Gastrocnemius medialis (tissue), 4 donors: ENCODE measurements around the gene PLEKHA4.

ENCODE experiments used
- CTCF ChIP-seq, 5 experiments: fragments of 450-650 bp in 3 of 5; fragments of 200-600 bp in 2 of 5; sonication (generic) in 2 of 5; IDR thresholded peaks in 4 of 5; conservative IDR thresholded peaks in 1 of 5; 1 replicate in 4 of 5; 2 replicates in 1 of 5; pipeline ENCODE4 v1.5.1; 2016 to 2019; ENCODE audit warnings: antibody characterized with exemption in 5 of 5, mild to moderate bottlenecking in 3 of 5, moderate library complexity in 3 of 5
- POLR2A ChIP-seq, 2 donors: fragments of 450-650 bp; IDR thresholded peaks; one replicate each; pipeline ENCODE4 v1.6.1; 2017; ENCODE audit warnings: antibody characterized with exemption in 2 of 2, mild to moderate bottlenecking in 2 of 2, moderate library complexity in 2 of 2

- TF ChIP-seq CTCF (IDR thresholded peaks at IDR 0.05 in 4 of 5, conservative IDR thresholded peaks at IDR 0.05 in 1 of 5) (no peak), POLR2A (IDR thresholded peaks at IDR 0.05) (no peak)
These were observed 23.9 kb downstream of the PLEKHA4 start for GRCh38 chr19:48844472-48844871.
